AML-193 (cell line): ENCODE measurements around the gene SMYD5.
"Not testable (repeated sequence)": the region's sequence is repeated elsewhere in the genome, so short reads cannot be mapped to it uniquely, and the experiment has no call there.

Source experiments
- DNase-seq, 2 experiments: peaks; one replicate each; lab custom pipeline; 2025; lab: John Stamatoyannopoulos, UW

SMYD5 gene

DNA sequence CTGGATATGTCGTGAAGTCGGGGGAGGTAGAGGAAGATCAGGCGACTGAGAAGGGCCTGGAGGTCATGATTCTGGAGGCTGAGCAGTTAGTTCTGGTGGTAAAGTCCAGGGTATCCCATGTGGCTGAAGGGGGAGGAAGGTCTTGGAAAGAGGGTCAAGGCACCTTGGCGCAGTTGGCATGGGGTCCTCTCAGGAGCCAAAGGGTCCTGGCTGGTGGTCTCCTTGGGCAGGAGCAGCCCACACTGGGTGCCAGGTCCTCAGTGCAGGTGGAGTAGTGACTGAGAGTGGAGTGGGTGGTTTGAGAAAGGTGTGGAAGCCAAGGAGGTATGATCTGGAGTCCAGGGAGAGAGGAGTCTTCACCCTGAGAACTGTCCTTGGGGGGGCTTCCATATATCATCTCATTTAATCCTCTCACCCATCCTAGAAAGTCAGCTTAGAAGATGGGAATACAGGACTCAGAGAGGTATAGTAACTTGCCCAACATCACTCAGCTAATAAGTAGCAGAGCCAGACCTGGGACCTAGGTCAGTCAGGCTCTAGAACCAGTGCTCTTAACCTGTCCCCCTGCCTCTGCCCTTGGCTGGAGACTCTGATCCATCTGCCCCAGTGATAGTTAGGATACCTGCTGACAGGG is 45.8 kb downstream of the SMYD5 start:
- DNase-seq = no peak

DNA sequence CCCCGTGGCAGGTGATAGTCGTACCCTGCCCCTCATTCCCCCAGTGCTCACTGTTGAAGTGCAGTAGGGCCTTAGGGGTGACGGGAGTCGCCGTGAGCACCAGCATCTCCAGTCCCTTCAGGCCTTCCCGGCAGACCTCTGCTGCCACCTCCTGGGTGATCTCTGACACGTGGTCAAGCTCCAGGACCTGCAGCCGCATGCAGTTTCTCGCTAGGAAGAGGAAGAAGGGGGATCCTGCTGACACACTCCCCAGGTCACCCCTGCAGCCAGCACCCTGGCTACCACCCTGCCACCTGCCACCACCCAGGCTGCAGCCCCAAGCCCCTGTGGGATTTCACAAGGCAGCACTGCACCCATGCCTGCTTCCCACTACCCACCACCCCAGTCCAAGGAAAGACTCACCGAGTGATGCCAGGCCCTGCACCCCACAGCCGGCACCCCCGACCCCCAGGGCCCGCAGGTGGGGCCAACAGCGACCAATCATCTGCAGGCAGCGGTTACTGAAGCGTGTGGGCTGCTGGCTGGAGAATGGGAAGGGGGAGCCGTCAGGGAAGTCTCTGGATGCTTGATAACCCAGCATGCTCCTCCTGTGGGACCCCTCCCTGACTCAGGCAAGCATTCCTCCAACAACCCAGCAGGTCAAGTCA is 46.4 kb downstream of the SMYD5 start:
- peak; percentile 8 to 36 for DNase-seq

DNA sequence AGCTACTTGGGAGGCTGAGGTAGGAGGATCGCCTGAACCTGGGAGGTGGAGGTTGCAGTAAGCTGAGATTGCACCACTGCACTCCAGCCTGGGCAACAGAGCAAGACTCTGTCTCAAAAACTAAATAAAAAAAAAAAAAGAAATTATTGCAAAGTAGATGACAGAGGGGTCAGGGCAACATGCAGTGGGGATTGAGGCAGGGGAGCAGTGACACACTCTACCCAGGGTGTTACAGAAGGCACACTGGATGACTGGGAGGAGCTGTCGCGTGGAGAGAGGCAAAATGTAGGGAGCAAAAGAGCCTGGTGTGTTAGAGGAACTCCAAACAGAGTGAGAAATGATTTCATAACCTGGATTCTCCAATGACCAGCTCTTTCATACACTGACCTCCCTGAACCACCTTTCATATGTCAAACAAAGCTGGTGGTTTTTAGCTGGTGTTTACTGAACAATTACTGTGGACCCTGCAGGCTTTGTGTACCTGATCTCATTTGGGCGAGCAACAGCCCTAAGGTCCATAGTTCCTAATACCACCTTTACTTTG is 48.1 kb downstream of the SMYD5 start:
- no peak for DNase-seq

DNA sequence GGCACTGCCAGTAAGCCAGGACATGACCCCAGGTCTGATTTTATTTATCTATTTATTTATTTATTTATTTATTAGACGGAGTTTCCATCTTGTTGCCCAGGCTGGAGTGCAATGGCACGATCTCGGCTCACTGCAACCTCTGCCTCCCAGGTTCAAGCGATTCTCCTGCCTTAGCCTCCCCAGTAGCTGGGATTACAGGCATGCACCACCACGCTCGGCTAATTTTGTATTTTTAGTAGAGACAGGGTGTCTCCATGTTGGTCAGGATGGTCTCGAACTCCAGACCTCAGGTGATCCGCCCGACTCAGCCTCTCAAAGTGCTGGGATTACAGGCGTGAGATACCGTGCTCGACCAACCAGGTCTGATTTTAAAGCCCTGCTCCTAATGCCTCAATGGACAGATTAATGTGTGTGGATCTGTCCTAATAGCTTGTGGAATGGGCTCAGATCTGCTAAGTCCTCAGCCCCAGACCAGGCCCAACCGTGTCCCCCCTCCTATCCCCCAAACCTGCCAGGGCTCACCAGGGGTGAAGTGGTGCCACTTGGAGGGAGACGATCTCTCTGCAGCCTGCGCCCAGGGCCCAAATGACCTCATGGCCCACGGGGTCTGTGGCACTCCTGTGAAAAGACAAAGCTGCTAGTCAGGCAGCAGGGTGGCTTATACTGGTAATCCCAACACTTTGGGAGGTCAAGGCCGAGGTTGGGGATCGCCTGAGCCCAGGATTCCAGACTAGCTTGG is 48.8 kb downstream of the SMYD5 start:
- DNase-seq = not testable (repeated sequence)

DNA sequence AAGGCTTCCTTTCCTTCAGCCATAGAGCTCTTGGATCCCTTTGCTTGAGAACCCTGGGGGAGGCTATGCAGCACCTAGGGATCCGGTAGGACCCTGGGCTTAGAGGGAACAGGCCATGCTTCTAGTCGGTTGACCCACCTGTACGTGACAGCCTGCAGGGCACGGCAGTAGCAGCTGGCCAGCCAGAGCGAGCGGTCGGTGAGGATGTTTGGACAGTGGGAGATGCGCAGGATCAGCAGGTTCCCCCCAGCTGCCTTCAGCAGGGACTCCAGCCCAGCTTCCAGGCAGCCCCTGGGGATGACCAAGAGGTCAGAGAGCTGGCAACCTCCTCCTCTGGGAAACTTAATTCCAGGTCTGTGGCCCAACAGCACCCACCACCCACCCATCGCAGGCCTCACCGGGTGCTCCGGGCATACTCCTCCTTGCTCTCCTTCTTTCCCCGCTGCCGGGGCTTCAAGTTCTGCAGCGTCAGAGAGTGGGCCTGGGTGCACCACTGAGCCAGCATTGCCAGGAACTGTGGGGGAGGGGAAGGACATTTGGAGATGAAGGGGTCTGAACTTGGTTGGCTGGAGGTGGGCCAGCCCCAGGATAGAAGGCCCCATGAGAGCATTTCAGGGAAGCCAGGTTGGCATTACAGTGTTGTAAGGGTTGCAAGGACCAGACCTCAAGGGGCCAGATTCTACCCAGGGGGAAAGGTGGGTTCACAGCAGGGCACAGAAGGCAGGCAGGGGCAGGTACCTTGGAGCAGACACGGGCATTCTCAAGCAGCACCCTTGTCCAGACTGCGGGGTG is 49.7 kb downstream of the SMYD5 start:
- no peak for DNase-seq

DNA sequence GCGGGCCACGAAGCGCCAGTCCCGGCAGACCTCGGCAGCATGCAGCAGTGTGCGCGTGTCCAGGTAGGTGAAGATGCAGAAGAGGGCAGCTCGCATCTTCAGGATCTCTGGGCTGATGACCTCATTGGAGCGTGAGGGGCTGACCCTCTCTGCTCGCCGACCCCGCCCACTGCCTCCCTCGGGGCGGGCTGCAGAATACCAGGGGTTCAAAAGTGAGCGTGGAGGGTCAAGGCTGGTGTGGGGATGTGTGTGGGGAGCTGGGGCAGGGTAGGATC is 50.2 kb downstream of the SMYD5 start:
- no peak for DNase-seq

DNA sequence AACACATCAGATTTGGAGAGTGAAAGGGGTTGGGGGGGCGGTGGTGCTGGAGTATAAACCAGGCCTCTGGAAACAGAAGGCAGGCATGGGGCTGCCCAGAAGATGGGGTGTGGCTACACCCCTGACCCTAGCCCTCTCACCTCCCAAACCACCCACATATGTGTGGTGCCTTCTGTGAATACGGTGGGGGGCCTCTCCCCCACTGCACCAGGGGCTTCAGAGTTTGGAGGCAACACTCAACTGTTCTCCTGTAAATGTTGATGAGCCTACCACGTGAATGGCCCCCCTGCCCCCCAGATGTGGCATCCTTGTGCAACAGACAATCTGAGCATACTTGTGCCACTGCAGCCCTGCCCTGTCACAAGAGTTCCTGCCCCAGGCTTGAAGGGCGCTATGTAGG is 50.7 kb downstream of the SMYD5 start:
- DNase-seq = no peak

DNA sequence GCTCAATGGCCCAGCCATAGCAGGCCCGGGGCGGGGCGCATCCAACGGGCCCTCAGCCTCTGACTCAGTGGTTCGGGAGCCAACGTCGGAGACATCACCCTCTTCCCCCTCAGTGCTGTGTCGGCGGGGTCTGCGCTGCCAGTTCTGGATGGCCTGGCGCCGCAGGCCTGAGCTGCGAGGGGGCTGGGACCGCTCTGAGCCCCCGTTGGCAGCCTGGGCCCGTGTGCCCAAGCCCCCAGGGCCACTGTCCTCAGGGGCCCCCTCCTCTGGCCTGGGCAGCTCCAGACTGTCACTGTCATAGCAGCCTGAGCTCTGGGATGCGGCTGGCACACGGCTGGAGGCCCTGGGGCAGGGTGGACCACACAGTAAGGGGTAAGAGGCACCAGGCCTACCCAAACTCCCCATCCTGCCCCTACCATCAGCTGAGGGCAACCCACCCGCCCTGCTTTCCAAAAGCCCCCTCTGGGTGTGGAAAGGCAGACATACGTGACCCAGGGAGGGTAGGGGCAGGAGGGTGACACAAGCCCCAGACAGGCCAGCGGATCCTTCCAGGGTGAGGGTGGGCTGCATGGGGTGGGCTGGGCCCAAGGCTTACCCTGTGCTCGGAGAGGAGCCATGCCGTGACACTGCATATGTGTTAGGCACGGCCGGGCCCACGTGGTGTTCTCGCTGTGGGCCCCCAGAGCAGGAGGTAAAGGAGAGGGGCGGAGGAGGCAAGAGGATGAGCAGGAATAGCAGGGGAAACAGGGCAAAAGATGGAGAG is 51.4 kb downstream of the SMYD5 start:
- DNase-seq = no peak

DNA sequence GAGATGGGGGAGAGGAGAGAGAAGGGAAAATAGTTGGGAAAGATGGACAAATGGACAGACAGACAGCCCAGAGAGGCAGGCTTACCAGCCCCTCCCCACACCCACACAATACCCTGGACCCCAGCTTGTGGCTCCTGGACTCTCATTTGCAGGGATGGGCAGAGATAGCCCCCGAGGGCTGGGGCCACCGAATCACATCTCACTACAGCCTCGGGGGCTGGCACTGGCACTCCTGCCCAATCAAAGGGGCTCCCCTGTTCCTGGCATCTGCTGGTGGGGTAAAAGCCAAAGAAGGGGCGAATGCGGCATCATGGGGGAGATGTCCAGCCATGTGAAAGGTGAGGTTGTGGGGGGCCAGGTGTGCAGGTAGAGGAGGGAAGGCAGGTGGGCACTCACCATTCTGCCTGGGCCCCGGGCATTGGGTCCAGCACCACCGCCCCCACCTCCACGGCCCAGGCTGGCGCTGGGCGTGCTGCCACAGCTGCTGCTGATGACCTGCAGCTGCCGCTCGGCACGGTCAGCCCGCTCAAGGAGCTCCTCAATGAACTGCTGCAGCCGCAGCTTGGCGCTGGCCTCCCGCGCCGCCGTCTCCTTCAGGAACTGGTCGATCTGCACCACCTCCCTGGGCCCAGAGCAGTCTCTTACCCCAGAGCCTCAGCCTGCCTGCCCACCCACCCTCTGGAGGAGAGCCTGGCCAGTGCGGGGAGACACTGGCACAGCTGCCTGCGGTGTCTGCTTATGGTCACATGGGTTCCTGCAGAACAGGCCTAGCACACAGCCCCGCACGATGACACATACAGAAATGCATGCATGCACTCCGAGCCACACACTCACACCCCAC is 52.2 kb downstream of the SMYD5 start:
- no peak for DNase-seq

DNA sequence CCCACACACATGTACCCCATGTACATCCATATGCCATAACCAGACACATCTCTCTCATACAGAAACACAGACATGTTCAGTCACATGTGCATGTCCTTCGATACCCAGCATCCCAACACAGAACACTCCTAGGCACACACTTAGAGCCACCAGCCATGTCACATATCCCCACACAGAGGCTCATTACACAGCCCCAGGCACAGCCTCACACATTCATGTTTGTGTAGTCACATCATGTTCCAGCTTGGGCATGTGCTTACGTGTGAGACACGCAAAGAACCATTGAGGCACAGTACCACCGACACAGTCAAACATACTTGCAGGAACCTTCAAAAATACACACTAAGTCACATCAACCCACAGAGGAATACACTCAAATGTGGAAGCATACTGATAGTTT is 53.0 kb downstream of the SMYD5 start:
- DNase-seq = no peak

DNA sequence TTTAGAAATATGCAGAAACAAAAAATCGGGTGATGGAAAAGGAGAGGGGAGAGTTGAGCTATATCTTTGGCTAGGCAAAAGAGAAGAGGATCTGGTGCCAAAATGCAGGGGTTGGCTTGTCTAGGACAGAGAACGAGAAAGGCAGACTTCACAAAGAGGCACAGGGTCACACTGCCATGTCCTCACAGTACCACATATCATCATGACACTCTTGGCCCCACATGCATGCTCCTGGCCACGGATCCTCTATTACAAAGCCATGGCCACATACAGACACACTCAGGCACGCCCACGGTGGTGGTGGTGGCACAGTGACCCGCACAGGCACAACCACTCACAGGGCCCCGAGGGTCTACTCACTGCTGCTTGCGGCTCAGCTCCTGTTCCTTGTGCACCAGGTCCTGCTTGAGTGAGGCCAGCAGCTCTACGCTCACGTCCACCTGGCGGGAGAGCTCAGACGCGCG is 54.4 kb downstream of the SMYD5 start:
- no peak for DNase-seq

DNA sequence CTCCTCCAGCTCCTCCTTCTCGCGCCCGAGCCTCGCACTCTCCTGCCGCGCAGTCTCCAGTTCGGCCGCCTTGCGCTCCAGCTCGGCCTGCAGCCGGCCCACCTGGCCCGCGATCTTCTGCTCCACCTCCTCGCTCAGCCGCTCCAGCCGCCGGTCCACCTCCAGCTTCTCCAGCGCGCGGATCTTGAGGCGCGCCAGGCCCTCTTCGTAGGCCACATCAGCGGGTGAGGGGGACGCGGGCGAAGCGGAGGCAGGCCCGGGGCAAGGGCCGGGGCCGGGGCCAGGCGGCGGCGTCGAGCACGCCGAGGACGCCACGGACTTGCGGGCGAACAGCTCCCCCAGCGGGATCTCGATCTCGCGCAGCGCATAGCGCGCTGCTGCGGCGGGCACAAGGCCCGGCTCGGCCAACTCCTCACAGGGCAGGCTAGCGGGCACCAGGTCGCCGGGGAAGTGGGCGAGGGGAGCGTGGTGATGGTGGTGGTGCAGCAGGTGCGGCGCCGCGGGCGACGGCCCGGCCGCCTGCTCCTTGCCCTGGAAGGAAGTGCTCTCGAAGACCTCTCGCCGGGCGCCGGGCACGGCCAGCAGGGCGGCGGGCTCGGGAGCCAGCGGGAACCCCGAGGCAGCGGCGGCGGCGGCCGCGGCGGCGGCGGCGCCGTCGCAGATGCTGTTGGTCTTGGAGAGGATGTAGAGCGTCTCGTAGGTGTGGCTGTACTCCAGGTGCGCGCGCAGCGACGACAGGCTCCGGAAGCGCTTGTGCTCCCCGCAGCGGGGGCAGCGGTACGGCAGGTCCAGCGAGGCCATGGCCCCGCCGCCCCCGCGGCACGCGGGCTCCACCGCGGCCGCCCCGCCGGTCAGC is 55.0 kb downstream of the SMYD5 start:
- DNase-seq = no peak

DNA sequence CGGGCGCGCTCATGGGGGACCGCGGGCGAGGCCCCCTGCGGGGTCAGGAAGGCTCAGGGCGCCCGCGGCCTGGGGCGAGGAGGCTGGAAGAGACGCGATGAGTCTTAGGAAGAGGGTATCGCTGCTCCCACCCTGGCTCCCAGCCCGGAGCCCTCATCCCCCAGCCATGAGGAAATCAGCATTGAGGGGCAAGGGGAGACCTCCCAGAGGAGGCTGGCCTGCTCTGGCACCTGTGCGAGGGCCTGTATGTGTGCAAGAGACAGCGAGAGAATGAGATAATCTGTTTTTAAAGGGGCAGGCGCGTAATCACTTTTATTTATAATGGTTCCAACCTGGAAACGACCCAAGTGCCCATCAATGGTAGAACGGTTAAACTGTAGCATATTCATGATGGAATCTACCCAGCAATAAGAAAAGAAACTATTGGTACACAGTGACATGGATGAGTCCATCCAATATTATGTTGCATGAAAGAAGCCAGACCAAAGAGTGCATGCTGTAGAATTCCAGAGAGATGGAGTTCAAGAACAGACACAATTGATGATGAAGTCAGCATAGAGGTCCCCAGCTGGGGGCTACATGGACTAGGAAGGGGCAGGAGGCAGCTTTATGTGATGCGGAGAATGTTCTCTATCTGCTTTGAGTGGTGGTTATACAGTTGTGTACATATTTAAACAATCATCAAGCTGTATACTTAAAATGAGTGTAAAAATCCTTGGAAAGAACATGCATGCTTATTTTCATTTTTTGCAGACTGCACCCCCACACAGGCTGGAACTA is 55.8 kb downstream of the SMYD5 start:
- no peak for DNase-seq

DNA sequence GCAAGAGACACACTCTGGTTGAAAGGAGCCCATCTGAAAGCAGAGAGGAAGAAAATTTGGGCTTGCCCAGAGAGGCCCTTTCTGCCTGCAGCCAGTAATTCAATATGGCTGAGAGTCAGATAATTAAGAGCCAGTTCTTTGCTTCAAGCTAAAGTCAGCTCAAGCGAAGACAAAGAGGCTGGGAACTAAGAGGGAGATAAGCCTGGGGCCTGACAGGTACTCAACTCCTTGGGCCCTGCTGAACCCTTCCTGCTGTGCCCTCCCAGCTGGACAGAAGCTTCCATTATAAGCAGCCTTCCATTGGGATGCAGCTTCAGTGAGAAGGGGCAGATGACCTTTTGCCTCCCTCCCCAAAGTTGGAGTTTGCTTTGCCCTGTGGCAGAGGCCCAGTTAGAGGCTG is 58.2 kb downstream of the SMYD5 start:
- DNase-seq = no peak
